Dendritic cell treated with granulocyte-macrophage colony-stimulating factor and Interleukin-4, amounts not matched to agents 40 ng/mL and 50 ng/mL, for 4 days (primary cell): Measurements from ENCODE around the gene SRSF10.

Source experiments
- H3K27ac Mint-ChIP-seq: one replicate; pipeline ENCODE4 v1.8.0; 2022; ENCODE audit warnings: mild to moderate bottlenecking, mixed read lengths
- H3K27me3 Mint-ChIP-seq: one replicate; pipeline ENCODE4 v1.8.0; 2022; ENCODE audit warnings: mild to moderate bottlenecking, mixed read lengths
- H3K36me3 Mint-ChIP-seq: one replicate; pipeline ENCODE4 v1.8.0; 2022; ENCODE audit warnings: low read depth, mixed read lengths
- H3K4me1 Mint-ChIP-seq: one replicate; pipeline ENCODE4 v1.8.0; 2022; ENCODE audit warnings: low read depth, mixed read lengths
- H3K4me3 Mint-ChIP-seq: one replicate; pipeline ENCODE4 v1.8.0; 2022; ENCODE audit warnings: mild to moderate bottlenecking, moderate library complexity, mixed read lengths
- H3K9me3 Mint-ChIP-seq: one replicate; pipeline ENCODE4 v1.8.0; 2022; ENCODE audit warnings: mixed read lengths
- intact Hi-C: fragments of 100-400 bp; cut with micrococcal nuclease; formaldehyde crosslinking; loops from one replicate; pipeline ENCODE4 v1.15.0; 2022

Gene SRSF10

GRCh38 chr1:23923592-23924499 lies 56.3 kb downstream of the SRSF10 start:
- Mint-ChIP-seq H3K4me3 (no peak overlapping the region), H3K27ac (no peak overlapping the region), H3K4me1 (peaks cover 12% of the 10 kb centered on the region), H3K27me3 (no peaks in the 10 kb centered on the region), H3K9me3 (no peaks in the 10 kb centered on the region), H3K36me3 (no peaks in the 10 kb centered on the region)
- intact Hi-C loops = no loop called here

- intact Hi-C loops = no loop called here
- Mint-ChIP-seq H3K9me3 (no peaks in the 10 kb centered on the region), H3K27ac (no peak overlapping the region), H3K27me3 (no peaks in the 10 kb centered on the region), H3K4me1 (peaks cover 12% of the 10 kb centered on the region), H3K36me3 (no peaks in the 10 kb centered on the region), H3K4me3 (no peak overlapping the region)
Measured at GRCh38 chr1:23922321-23922943, 57.7 kb downstream of the SRSF10 start.

GRCh38 chr1:23916209-23917131 lies 63.7 kb downstream of the SRSF10 start:
- Mint-ChIP-seq H3K27me3 (no peaks in the 10 kb centered on the region), H3K4me3 (no peak overlapping the region), H3K9me3 (no peaks in the 10 kb centered on the region), H3K4me1 (peaks cover 59% of the 10 kb centered on the region), H3K36me3 (no peaks in the 10 kb centered on the region), H3K27ac (peak overlapping the region; percentile 71)
- intact Hi-C loops = loop anchor here (1.0 kb wide), 3 partner anchors 48 to 144 kb away; partner anchors contain the start of gene FUCA1

GRCh38 chr1:23915466-23915865 lies 64.7 kb downstream of the SRSF10 start:
- Mint-ChIP-seq H3K27ac (peak overlapping the region; percentile 71), H3K27me3 (no peaks in the 10 kb centered on the region), H3K4me3 (no peak overlapping the region), H3K36me3 (no peaks in the 10 kb centered on the region), H3K9me3 (no peaks in the 10 kb centered on the region), H3K4me1 (peaks cover 68% of the 10 kb centered on the region)
- intact Hi-C loops = no loop called here

- Mint-ChIP-seq H3K9me3 (no peaks in the 10 kb centered on the region), H3K36me3 (no peaks in the 10 kb centered on the region), H3K4me1 (peaks cover 69% of the 10 kb centered on the region), H3K27me3 (no peaks in the 10 kb centered on the region), H3K27ac (no peak overlapping the region), H3K4me3 (no peak overlapping the region)
- intact Hi-C loops = no loop called here
Measured at GRCh38 chr1:23914921-23915320, 65.2 kb downstream of the SRSF10 start.
